ENCODE measurements around the gene ATG2B.

ATG2B gene

DNA sequence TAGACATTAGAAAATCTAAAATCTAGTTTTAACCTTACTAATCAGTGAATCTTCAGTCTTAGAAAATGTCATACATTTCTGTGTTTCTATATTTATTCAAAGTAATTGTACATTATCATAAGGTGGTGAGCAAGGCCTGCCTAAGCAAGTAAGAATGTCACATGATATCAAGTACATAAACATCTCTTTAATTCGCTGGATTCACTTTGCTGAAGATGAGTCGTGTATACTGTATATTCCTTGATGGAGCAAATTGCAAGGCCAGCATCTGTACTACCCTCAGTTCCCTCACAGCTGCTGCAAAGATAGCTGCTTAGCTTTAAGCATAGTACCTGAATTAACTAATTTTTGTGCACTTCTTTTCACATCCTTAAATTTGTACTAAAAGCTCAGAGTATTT, 20.3 kb upstream of the ATG2B start:
- DNase-seq (ENCODE audit: low read depth, low spot score) = no peak
- TF ChIP-seq, protein P1, sequence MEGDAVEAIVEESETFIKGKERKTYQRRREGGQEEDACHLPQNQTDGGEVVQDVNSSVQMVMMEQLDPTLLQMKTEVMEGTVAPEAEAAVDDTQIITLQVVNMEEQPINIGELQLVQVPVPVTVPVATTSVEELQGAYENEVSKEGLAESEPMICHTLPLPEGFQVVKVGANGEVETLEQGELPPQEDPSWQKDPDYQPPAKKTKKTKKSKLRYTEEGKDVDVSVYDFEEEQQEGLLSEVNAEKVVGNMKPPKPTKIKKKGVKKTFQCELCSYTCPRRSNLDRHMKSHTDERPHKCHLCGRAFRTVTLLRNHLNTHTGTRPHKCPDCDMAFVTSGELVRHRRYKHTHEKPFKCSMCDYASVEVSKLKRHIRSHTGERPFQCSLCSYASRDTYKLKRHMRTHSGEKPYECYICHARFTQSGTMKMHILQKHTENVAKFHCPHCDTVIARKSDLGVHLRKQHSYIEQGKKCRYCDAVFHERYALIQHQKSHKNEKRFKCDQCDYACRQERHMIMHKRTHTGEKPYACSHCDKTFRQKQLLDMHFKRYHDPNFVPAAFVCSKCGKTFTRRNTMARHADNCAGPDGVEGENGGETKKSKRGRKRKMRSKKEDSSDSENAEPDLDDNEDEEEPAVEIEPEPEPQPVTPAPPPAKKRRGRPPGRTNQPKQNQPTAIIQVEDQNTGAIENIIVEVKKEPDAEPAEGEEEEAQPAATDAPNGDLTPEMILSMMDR (IDR thresholded peaks at IDR 0.05; ENCODE audit: low read depth, low read length) = no peak
- in situ Hi-C loops (cut with HindIII; ENCODE audit: low sequenced_read_pairs) = no loop called here
- no peak overlapping the region for H3K4me3 ChIP-seq (ENCODE audit: low read depth, low read length)

DNA sequence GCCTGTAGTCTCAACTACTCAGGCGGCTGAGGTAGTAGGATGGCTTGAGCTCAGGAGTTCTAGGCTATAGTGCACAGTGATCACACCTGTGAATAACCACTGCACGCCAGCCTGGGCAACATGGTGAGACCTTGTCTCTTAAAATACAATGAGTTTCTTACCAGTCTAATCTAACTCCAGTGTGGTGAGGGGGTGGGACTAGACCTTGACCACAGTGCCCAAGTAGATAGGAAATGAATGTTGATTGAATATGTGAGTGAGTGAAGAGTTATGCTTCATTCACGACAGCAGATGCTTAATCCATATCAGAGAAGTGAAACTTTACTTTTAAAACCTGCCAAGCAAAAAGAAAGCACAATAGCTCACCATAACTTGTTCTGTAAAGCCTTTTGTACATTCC, 17.6 kb upstream of the ATG2B start:
- TF ChIP-seq, protein P1 (IDR thresholded peaks at IDR 0.05; ENCODE audit: low read depth, low read length) = no peak
- in situ Hi-C loops (cut with HindIII; ENCODE audit: low sequenced_read_pairs) = no loop called here
- DNase-seq (ENCODE audit: low read depth, low spot score) = no peak
- no peak overlapping the region for H3K4me3 ChIP-seq (ENCODE audit: low read depth, low read length)

DNA sequence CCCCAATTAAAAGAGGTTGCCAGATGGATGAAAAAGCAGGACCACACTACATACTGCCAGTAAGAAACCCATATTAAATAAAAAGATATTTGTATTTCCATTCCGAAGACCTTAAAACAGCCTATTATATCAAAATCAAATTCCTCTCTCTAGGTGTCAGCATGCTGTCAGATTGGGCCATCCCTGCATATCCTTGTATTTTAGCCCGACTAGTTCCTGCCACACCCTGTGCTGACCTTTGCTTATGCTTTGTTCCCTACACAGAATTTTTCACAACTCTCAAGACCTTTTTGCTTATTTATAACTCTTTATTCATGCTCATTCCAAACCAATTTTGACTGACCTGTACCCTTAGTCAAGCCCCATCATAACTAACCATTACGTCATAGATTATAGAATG, 13.0 kb upstream of the ATG2B start:
- TF ChIP-seq, protein P1 (IDR thresholded peaks at IDR 0.05; ENCODE audit: low read depth, low read length) = no peak
- DNase-seq (ENCODE audit: low read depth, low spot score) = no peak
- in situ Hi-C loops (cut with HindIII; ENCODE audit: low sequenced_read_pairs) = no loop called here
- no peak overlapping the region for H3K4me3 ChIP-seq (ENCODE audit: low read depth, low read length)

DNA sequence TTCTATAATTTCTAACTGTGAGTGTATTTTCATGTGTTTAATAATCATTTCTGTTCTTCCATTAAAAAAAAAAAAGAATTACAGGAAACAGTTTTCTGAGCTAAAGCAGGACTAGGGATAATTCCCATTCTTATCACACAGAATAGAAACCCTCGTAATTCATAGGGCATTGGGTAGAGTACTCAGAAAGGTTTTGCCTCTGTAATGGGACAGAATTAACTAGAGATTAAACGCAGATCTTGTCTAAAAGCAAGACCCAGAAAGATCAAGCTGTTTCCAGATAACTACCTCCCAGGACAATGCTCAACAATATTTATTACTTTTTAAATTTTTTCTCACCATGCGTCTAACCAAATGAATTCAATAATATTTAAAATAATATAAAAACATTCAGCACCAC, 10.4 kb upstream of the ATG2B start:
- in situ Hi-C loops (cut with HindIII; ENCODE audit: low sequenced_read_pairs) = no loop called here
- TF ChIP-seq, protein P1 (IDR thresholded peaks at IDR 0.05; ENCODE audit: low read depth, low read length) = no peak
- H3K4me3 ChIP-seq (ENCODE audit: low read depth, low read length) = no peak overlapping the region
- DNase-seq (ENCODE audit: low read depth, low spot score) = no peak

DNA sequence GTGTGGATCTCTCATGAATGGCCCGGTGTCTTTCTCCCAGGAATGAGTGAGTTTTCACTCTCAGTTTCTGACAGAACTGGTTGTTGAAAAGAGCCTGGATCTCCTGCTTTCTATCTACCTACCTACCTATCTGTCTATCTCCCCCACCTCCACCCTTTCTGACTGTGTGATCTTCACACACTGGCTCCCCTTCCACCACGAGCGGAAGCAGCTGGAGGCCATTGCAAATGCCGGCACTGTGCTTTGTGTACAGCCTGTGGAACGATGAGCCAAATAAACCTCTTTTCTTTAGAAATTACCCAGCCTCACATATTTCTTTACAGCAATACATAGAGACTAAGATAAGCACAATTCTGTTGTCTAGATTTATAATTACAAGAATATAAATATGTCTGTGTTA, 7.4 kb upstream of the ATG2B start:
- in situ Hi-C loops (cut with HindIII; ENCODE audit: low sequenced_read_pairs) = no loop called here
- no peak overlapping the region for H3K4me3 ChIP-seq (ENCODE audit: low read depth, low read length)
- TF ChIP-seq, protein P1 (IDR thresholded peaks at IDR 0.05; ENCODE audit: low read depth, low read length) = no peak
- no peak for DNase-seq (ENCODE audit: low read depth, low spot score)

DNA sequence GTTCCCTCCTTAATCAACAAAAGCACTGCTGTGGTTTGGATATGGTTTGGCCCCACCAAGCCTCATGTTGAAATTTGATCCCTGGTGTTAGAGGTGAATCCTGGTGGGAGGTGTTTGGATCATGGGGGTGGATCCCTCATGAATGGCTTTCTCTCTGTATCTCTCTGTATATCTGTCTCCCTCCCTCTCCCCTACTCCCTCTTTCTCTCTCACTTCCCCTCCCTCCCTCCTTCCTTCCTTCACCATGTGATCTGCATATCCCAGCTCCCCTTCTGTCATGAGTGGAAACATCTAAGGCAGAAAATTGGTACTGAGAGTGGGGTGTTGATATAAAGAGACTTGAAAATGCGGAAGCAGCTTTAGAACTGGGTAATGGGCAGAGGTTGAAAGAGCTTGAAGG, 5.4 kb upstream of the ATG2B start:
- TF ChIP-seq, protein P1 (IDR thresholded peaks at IDR 0.05; ENCODE audit: low read depth, low read length) = no peak
- in situ Hi-C loops (cut with HindIII; ENCODE audit: low sequenced_read_pairs) = no loop called here
- DNase-seq (ENCODE audit: low read depth, low spot score) = no peak
- H3K4me3 ChIP-seq (ENCODE audit: low read depth, low read length) = no peak overlapping the region

DNA sequence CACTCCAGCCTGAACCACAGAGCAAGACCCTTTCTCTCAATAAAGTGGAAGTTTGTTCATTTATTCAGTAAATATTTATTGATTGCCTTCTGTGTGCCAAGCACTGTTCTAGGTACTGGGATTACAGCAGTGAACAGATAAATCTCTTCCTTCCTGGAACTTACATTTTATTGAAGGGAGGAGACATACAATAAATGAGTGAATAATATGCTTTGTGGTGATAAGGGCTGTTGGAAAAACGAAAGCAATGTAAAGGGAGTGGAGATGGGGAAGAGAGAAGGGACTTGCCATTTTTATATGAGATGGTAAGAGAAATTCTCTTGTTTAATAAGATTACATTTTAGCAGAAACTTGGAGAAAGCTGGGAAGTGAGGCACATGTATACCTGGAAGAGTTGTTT, 1.8 kb upstream of the ATG2B start:
- in situ Hi-C loops (cut with HindIII; ENCODE audit: low sequenced_read_pairs) = no loop called here
- TF ChIP-seq, protein P1 (IDR thresholded peaks at IDR 0.05; ENCODE audit: low read depth, low read length) = no peak
- H3K4me3 ChIP-seq (ENCODE audit: low read depth, low read length) = no peak overlapping the region
- DNase-seq (ENCODE audit: low read depth, low spot score) = no peak

All from astrocyte of the spinal cord (primary cell).